ENCODE measurements around the gene C10orf62.

The C10orf62 gene

GRCh38 chr10:97584798-97585438 lies 4.6 kb upstream of the C10orf62 start:
- DNase-seq (ENCODE audit: low spot score): no peak

DNA sequence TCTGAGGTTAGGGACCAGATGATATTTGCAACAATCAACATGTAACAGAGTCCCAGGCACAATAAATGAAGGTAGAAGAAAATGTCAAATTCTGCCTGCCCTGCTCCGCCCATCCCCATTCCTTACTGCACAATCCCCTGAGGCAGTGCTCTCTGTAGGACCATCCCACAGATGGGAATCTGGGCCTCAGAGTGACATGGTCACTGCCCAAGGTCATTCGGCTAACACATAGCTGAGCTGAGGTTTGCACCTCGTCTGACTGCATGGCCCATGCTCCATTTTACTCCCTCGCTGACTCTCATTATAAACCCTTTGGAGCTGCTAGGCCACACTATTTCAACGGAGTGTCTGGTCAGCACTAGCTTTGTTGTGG lies 4.1 kb upstream of the C10orf62 start:
- DNase-seq (ENCODE audit: low spot score): no peak

- DNase-seq (ENCODE audit: low spot score): no peak
These were observed 2.3 kb upstream of the C10orf62 start for GRCh38 chr10:97587183-97587582.

DNA sequence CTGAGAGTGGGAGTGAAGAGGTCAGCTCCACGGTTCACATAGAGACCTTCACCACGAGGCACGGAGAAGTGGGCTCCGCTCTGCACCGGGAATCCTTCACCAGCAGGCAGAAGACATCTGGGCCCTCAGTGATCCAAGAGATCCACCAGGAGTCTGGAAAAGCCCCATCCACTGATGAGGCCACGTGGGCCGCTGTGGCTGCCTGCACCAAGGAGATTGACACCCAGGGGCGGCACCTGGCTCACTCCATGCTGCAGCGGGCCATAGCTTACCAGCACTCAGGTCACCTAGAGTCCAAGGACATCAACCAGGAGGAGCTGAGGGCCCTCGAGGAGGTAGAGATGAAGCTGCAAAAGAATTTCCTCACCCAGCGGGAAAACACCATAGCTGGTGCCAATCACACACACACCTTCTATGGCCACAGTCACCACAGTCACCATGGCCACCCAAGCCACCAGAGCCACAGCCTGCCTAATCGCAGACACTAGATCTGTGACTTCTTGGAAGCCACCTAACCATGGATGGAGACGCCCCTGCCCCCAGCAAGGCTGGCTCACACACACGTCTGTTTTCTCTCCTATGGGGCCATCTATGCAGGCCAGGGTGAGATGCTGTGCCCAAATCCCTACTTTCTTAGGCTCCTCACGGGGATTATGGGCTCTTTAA lies 694 bp downstream of the C10orf62 start:
- no peak for DNase-seq (ENCODE audit: low spot score)

DNA sequence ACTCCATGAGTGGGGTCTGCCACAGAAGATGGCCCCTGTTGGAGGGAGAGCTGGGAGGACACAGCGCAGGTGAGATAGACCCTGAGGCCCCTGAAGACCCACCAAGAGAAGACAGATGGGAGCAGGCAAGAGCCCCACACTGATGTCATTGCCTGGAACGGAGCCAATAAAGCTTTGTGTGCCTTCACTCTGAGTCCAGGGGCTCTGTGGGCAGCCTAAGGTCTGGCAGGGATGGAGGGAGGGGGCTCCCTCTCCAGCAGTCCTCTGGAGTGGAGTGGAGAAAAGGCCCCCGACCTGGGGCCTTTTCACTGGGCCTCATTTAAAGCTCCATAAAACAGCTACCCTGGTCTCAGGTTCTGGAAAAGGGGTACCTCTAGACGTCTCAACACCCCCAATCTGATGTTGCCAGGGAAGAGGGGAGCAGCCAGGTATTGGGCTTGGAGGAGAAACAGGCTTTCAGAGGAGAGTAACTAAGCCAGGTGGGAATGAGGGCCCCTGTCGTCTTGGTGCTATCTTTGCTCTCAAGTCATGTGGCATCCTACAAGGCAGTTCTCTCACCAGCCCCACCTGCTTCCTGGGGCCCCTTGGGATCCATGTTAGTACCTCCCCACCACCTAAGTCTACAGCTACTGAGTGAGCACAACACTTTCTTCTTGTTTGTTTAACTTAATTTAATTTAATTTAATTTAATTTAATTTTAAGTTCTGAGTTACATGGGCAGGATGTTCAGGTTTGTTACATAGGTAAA lies 1.4 kb downstream of the C10orf62 start:
- DNase-seq (ENCODE audit: low spot score): no peak

- peak; percentile 22 for DNase-seq (ENCODE audit: low spot score)
These were observed 3.9 kb downstream of the C10orf62 start for GRCh38 chr10:97593421-97593820.

- peak; percentile 92 for DNase-seq (ENCODE audit: low spot score)
These were observed 6.9 kb downstream of the C10orf62 start for GRCh38 chr10:97596101-97597082.

GRCh38 chr10:97597778-97598177 lies 8.3 kb downstream of the C10orf62 start:
- DNase-seq (ENCODE audit: low spot score): no peak

- DNase-seq (ENCODE audit: low spot score): no peak
These were observed 9.1 kb downstream of the C10orf62 start for GRCh38 chr10:97598407-97599271.

GRCh38 chr10:97599272-97599619 lies 9.7 kb downstream of the C10orf62 start:
- no peak for DNase-seq (ENCODE audit: low spot score)

- no peak for DNase-seq (ENCODE audit: low spot score)
These were observed 11.1 kb downstream of the C10orf62 start for GRCh38 chr10:97600616-97601015.

GRCh38 chr10:97601268-97602215 lies 12.0 kb downstream of the C10orf62 start:
- no peak for DNase-seq (ENCODE audit: low spot score)

- no peak for DNase-seq (ENCODE audit: low spot score)
These were observed 17.6 kb downstream of the C10orf62 start for GRCh38 chr10:97607095-97607636.

- no peak for DNase-seq (ENCODE audit: low spot score)
These were observed 19.6 kb downstream of the C10orf62 start for GRCh38 chr10:97608991-97609561.

GRCh38 chr10:97611473-97611872 lies 22.0 kb downstream of the C10orf62 start:
- DNase-seq (ENCODE audit: low spot score): no peak

GRCh38 chr10:97612386-97612785 lies 22.9 kb downstream of the C10orf62 start:
- peak; percentile 82 for DNase-seq (ENCODE audit: low spot score)

GRCh38 chr10:97618285-97618684 lies 28.8 kb downstream of the C10orf62 start:
- no peak for DNase-seq (ENCODE audit: low spot score)

GRCh38 chr10:97618733-97619132 lies 29.2 kb downstream of the C10orf62 start:
- no peak for DNase-seq (ENCODE audit: low spot score)

GRCh38 chr10:97623277-97623676 lies 33.8 kb downstream of the C10orf62 start:
- DNase-seq (ENCODE audit: low spot score): no peak
